RKO (cell line): Measurements from ENCODE around the gene TIRAP.

Experiments used
- DNase-seq: peaks from one replicate; pipeline ENCODE4 v3.0.0-alpha.2; 2016; ENCODE audit warnings: low spot score

The TIRAP gene

DNA sequence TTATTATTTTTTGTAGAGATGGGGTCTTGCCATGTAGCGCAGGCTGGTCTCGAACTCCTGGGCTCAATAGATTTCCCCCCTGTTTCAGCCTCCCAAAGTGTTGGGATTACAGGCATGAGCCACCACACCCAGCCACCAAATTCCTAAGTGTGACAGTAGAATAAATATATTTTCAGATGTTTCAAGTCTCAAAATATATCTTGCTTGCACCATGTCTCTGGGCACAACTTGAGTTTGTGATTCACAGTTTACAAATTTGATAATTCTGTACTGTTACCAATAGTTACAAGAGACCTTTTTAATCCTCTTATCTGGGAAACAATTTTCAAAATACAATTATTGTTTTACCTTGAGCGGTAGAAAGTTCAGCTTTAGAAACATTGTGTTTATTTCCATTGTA is 40.1 kb downstream of the TIRAP start:
- DNase-seq: no peak

DNA sequence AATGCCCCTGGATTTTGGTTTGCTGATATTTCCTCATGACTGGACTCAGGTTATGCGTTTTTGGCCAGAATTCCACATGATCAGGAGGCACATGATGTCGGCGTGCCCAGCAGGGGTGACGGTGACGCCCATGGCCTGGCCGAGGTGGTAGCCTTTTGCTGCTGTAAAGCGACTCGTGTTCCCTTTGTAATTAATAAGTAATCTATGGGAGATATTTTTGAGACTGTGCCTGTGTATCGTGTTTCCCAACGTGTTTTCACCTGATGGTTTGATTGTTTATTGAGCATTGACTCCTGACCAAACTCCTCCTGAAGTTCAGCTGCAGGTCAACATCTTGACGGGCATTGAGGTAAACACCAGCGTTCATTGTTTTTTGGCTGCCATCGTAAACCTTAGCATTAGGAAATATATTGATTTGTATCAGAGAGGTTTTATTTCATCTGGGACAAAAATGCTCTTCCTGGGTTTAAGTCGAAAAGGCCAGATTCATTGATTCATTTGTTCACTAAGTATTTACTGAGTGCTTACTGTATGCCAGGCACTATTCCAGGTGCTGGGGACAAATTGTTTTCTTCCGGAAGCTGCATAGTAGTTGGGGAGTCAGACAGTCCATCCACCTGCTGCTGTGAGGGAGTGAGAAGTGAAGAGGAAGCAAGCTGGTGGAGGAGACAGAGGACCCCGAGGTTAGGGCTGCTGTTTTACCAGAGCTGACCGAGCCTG is 44.5 kb downstream of the TIRAP start:
- DNase-seq: no peak

DNA sequence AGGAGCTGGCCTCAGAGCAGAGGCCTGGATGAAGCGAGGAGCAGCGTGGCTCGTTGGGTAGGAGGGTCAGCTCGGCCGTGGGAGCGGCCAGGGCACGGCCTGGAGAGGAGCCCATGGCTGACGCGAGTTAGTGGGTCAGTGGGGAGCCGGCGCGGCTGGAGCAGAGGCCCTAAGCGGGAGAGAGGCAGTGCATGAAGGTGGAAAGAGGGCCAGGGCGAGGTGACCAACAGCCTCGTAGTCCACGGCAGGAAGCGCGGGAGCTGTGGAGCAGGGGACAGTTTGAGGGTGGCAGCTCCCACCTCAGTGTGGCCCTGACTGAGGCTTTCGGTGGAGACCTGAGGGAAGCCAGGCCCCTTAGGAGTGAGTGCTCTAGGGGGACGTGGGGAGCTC is 45.1 kb downstream of the TIRAP start:
- DNase-seq: no peak

DNA sequence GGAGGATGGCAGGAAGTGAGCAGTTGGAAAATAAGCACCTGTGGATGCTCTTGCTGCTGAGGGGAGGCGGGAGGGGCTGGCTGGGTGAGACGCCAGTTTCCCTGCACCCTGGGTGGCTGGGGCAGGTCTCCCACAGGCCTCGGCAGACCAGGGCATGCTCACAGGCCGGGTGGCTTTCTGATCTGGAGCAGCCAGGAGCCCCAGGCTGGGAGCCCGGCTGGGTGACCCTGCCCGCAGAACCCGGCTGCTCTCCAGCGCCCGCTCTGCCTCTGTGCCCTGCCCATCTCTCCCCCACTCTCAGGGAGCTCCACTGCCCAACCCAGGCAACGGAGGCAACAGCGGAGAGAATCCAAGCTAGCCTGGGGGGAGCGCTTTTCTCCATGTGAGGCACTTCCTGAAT is 45.6 kb downstream of the TIRAP start:
- DNase-seq: no peak

DNA sequence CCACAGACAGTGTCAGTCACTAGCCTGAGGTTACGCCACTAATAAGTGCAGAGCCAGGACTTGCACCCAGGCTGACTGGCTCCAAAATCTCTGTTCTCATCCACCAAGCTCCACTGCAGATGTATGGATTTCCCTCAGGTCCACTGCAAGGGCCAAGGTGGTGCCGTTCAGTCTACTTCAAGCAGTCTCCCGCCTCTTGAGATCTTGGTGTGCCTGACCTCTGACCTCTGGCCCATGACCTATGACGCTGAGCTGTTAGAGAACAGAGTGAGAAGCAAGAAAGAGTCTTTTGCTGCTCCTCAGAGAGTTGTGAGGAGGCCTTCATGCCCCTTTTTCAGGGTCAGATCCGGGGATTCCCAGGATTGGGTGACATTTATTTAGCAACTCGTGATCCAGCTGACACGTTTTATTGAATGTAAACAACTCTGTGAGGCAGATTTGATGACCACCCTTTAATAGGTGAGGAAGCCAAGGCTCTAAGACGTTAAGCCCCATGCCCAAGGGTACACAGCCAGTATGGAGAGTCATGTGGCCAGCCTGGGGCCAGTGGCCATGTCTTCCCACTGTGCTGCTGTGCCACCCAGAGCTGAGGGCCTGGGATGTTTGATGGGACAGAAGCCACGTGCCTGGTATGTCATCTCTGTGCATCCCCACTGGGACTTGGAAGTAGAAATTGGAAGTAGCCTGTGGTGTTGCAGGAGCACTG is 46.2 kb downstream of the TIRAP start:
- no peak for DNase-seq

DNA sequence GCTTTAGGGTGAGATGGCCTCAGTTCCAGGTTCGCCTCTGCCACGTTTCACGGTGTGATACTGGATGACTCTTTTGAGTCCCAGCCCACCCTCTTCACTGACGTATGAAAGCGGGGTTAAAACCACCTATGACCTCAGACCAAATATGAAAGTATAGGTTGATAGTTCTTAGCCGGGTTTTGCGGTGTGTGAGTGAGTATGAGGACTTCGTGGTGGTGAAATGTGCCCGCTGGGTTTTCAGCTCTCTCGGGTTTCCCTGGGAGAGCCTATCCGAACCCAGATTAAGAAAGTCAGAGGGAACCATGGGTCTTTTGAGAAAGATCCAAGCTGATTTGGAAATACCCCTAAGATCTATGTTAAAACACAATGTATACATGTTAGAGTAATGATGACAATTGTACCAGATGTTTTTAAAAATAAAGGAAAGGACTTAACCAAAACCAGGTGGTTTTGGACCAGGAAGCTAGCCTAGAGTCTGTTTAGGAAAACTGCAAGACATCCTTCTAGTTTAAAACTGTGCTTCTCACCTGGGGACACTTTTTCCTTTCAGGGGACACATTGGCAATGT is 46.8 kb downstream of the TIRAP start:
- DNase-seq: no peak

DNA sequence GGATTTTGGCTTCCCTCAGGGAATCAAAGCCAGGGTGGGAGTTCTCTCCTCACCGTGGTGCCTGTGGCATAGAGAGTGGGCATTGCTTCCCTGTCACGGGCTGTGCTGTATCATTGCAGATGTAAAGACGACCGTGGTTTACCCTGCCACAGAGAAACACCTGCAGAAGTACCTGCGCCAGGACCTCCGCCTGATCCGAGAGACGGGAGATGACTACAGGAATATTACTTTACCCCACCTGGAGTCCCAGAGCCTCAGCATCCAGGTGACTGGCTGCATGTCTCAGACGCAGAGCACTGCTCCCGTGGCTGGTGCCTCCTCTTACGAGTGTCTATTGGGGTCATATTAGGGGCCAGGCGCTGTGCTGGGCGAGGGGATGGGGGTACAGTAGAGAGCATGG is 48.4 kb downstream of the TIRAP start:
- DNase-seq: no peak

DNA sequence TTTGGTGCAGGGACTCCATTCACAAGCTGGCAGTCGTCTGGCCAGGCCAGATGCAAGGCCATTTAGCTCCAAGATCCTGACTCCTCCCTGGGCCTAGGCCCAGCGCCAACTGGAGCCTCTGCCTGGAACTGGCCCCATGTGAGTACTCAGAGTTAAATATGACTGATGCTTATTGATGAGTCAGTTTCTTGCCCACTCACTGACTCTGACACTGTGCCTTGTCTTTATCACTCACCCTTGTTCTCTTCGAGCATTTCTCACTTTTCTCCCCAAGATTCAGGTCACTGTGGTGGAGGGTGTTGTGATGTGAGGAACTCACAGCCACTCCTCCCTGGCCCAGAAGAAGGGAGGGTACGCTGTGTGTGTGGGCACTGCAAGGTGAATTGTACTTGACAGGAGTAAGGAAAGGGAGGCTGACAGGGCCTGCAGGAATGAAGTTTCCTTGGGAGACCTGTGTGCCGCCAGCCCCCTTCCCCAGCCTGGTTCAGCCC is 49.4 kb downstream of the TIRAP start:
- peak; percentile 91 for DNase-seq

DNA sequence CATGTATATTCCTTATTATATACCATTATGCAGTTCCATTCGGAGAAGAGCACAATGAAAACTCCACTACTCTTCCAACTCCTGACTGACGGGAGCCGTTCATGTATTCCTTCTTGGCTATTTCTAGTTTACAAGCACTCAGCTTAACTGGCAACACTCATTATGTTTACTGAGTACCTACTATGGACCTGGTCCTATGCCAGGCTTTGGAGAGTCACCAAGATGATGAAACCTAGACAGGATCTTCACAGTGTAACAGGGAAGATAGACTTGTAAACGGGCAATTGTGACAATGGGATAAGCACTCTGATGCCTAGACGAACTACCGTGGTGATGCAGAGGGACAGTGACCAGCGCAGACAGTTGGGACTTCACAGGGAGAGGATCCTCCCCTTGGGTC is 50.2 kb downstream of the TIRAP start:
- no peak for DNase-seq

DNA sequence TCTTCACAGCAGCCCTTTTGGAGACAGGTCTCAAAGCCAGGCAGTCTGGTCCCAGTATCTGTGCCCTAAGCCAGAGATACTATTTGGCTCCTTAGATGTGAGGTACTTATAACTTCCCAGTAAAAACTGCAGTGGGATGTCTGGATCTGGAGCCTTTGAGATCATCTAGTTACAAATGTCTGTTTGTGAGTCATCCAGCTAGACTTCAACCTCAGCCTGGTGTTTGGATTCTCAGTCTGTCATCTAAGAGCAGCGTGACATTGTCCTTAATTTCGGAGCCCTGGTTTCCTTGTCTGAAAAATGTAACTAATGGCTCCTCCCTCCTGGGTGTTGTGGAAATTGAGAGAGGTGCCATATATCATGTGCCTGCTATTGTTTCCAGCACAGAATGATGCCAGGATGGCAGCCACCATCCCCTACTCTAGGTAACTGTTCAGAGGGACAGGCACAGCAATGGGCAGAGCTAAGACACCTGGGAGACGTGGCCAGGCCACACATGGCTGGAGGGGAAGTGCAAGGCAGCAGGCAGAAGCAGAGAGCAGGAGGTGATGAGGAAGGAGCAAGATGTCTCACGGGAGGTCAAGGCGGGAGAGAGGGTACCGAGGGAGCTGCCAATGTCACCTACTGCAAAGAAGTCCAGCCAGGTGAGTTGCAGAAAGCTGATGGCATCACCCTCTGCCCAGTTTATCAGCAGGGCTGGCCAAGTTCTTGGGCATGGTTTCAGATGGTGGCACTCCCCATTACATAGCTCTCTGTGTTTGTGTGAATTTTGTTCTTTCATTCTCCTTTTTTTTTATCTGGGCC is 52.0 kb downstream of the TIRAP start:
- DNase-seq: no peak

DNA sequence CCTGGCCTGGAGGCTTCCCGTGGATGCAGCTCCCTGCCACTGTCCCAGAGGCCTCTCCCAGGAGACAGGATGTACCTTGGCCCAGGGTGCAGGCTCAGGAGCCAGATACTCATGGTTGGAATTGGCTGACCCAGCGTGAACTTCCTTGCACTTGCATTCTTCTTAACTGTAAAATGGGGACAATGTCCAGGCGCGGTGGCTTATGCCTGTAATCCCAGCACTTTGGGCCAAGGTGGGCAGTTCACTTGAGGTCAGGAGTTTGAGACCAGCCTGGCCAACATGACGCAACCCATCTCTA is 52.5 kb downstream of the TIRAP start:
- no peak for DNase-seq

DNA sequence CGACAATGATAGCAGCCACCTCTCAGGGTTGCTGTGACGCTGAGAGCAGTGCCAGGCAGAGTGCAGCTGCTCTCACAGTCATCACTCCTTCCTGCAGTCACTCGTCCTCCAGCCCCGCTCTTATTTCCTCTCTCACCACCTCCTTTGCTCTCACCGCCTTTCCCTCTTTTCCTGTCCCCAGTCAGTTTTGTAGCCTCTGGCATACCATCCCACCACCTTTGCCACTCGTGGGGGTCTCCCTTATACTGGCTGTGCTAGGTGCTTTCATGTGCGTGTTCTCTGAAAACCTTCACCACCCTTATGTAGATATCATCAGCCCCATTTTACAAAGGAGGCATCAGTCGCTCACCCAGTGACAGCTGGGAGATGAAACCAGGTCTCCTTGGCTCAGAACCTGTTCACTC is 53.2 kb downstream of the TIRAP start:
- DNase-seq: no peak

DNA sequence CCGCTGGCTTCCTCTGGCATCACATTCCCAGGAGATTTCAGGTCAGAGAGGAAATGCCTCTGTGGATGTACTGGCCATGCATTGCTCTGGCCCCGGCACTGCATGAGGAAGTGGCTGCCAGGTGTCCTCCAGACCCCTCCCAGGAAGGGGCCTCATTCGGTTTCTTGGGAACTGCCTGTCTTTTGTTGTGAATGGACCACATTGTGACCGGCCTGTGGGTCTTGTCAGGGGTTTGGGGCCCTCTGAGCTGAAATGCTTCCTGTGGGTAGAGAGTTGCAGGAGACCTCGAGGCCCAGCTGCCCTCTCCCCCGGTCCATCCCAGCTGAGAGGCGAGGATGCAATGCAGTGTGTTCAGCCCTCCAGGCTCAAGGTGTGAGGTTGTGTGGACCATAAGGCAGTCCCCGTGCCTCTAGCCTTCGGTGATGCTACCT is 53.8 kb downstream of the TIRAP start:
- DNase-seq: no peak

DNA sequence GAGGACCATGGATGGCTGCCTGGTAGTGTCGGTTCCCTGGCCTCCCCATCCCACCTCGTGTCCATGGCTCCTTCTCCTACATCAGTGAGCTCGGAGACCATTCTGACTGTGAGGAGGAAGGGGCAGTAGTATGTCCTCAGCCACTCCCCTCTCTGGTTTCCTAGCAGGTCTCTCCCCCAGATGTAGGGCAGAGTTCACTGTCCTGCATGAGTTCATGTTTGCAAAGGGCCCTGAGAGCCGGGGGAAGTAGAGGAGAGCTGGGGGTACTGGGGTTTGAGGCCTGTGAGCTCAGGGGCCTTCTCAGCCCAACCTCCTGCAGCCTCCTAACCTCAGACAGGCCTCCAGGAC is 54.2 kb downstream of the TIRAP start:
- DNase-seq: no peak

DNA sequence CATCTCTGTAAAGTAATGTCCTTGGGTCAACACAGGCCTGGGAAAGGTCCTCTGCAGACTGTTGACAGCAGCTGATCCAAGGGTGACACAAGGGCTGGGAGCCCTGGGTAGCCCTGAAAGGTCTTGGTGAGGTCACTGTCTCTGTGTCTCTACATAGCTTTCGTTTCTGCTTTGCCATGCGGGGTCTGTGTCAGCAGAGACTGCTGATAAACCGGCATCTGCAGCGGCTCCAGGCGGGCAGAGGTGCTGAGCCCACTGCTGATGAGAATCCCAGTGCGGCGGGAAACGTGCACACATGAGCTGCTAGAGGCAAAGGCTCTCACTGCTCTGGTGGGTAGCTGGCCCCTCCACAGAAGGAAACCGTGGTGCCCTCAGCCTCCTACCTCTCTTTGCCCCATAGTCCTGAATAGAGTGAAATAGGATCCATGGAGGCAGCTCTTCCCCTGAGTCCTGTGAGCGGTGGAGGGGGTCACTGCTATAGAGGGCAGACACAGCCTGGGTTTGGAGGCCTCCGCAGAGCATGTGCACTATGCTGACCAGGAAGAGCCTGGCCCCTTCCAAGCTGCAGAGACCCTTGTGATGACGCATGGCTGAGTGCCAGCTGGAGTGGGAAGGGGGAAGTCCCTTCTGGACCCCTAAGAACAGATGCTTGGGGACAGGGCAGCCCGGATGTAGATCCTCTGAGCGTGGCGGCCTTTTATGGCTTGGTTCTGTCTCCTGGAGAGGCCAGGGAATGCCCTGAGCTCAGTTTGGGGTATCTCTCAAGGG is 54.8 kb downstream of the TIRAP start:
- DNase-seq: no peak

DNA sequence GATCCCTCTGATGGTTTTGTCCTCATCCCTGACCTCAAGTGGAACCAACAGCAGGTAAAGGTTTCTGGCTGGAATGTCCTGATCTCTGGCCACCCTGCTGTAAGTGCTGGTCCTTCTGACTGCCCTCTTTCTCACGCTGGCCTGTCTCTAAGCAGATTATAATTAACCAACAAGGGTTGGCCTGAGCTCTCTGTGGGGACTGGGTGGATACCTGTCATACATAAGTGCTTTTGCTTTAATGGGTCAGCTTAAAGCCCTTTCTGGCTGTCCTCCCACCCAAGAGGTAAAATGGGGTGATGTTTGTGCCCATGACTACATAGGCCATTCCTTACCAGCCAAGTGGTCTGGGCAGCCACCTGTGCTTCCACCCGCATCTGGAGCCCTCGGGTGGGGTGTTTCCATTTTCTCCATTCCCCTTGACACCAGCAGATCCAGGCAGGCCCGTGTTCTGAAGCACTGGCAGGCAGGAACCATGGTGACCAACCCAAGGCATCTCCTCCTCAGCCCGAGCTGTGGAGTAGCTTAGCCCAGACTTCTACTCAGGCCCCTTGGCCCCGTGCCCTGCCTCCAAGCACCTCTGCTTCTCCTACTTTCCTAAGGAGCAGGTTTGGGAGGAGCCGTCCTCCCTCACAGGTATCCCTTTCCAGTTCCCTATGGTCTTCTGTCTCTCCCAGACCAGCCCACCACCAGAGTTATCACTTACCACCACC is 55.6 kb downstream of the TIRAP start:
- DNase-seq: no peak

DNA sequence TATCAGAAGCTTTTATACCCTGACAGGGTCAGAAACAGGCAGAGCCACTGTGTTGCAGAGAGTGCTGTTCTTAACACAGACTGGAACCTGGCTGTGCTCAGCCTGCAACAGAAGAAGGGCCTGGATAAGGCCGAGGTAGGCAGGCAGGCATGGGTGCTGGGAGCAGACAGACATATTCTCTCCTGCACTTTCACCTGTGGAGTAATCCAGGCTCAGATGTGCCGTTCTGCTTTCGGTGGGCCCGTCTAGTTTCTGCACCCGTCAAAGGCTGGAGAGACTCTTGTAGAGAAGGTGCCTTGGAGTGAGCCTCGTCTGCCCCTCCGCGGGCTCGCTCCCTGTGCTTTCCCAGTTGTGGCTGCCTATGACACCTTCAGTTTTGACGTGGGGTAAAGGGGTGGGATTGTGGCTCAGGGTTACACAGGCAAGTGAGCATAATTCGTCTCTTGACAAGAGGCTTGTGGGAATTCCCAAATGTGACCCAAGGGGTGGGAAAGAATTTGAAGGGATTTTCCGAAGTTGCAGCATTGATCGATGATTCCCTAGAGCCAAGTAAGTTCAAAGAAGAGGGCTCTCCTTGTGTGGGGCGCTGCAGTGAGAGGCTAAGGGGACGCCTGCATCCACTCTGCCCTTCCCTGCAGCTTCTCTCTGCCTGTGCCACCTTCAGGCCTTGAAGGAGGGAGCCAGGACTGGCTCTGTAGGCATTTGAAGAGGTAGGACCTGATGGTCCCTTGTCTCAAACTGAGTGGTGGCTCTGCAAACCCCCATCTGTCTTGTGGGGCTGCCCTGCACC is 56.4 kb downstream of the TIRAP start:
- DNase-seq: no peak

DNA sequence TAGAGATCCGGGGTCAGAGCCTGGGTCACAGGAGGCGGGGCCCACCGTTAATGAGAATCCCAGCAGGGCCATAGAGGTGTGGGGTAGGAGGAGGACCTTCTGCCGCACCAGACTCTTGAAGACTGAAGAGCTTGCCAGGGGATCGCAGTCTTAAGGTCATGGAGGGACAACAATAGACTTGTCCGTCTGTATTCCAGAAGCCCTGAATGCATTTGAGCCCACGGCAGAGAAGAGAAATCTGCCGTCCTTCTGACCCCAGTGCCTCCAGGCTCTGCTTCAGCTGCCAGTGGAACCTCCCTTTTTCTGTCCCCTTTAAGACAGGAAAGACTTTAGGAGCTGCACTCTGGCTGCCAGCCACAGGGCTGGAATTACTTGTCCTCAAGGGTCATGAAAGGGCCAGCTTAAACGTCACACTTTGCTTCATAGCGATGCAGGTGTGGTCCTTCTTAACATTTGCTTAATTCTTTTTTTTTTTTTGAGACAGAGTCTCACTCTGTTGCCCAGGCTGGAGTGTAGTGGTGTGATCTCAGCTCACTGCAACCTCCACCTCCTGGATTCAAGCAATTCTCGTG is 57.1 kb downstream of the TIRAP start:
- no peak for DNase-seq

DNA sequence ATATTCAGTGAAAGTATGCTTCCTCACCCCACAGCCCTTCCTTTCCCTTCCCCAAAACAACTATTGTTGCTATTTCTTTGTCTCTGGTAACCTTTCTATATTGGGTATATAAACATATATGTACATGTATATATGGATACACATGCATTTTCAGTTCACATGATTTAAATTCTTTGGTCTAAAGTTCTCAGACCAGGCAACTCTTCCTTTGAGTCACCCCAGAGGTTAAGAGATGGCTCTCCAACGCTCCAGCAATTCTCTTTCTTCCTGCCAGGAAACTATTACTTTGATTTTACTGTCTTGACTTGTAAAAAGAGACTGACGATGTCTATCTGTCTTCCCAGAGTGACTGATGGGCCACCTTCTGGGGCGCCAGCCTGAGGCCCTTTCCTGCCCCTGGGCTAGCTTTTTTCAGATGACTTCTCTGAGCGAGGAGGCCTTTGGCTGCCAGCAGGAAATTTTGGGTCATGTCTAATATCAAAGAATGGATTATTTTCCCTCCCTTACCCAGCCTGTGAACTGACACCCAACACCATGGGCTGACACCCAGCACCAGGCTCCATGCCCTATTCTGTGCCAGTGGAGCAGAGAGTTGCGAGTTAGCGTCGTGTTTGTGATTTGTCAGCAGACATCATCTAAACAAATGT is 58.2 kb downstream of the TIRAP start:
- no peak for DNase-seq

DNA sequence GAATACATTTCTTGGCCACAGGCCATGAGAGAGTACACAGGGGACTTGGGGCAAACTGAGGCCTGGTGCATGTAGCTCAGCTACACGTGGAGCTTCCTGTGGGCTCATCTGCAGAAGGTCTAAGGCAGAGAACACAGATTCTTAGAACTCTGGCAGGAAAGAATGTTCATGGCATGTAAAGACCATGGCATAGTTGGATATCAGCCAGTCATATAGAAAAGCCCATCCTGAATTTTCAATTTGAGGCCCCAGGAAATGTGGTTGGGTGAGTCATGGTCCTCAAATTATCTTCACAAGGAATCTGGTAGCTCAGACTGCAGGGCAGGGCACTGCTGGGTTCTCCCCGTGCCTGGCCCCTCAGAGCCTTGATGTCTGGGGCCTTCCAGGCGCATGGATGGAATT is 58.9 kb downstream of the TIRAP start:
- no peak for DNase-seq
